ENCODE results near the gene AGBL4. TPM values are rescaled to one million over a fixed set of nuclear protein-coding genes. Genes with fewer than 3 reads are reported as not detected.
"Not testable (repeated sequence)": the region's sequence is repeated elsewhere in the genome, so short reads cannot be mapped to it uniquely, and the experiment has no call there.

The AGBL4 gene
- total and polyA plus RNA-seq, 11 donors, result 0.40 to 1.4 (median 0.54) TPM; not detected in 3

DNA sequence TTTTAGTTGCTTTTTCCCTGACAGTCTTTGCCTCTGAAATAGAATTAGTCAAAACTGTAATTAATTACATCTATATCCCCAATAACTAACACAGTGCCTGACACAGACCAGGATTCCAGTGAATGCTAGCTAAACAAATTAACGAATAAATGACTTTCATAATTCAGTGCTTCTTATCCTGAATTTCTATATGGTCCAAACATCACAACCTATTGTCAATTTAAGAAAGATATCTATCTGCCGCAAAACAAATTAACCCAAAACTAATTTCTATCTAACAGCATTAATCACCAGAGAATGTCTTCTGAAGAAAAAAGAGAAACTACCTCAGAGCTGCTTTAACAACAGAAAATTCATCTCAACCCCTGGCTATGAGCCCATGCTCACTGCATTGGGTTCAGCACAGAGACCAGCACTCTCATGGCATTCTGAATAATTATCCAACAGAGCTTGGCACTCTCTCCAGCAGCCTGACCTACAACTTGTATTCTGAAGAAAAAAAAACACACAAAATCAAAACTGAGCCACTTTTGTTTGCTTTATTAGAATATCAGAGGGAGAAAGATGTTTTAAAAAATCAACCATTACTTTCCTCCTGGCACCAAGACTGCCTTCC is 699.7 kb downstream of the AGBL4 start:
- 89 to 91% (median 90%) methylated on average over 2 of the region's 2 CpGs for WGBS, 4 donors
- no peaks in the 10 kb centered on the region for H3K9me3 ChIP-seq
- intact Hi-C loops (cut with DNase I), result no loop called here
- no peaks in the 10 kb centered on the region for H3K36me3 ChIP-seq
- no peaks in the 10 kb centered on the region for H3K27me3 ChIP-seq
- DNase-seq (no peak), ATAC-seq (no peak)
- H3K4me3 ChIP-seq, result no peak overlapping the region
- H3K27ac ChIP-seq, result no peak overlapping the region
- no peaks in the 10 kb centered on the region for H3K4me1 ChIP-seq
- TF ChIP-seq POLR2A (IDR thresholded peaks at IDR 0.05), result no peak
- TF ChIP-seq, protein P1, sequence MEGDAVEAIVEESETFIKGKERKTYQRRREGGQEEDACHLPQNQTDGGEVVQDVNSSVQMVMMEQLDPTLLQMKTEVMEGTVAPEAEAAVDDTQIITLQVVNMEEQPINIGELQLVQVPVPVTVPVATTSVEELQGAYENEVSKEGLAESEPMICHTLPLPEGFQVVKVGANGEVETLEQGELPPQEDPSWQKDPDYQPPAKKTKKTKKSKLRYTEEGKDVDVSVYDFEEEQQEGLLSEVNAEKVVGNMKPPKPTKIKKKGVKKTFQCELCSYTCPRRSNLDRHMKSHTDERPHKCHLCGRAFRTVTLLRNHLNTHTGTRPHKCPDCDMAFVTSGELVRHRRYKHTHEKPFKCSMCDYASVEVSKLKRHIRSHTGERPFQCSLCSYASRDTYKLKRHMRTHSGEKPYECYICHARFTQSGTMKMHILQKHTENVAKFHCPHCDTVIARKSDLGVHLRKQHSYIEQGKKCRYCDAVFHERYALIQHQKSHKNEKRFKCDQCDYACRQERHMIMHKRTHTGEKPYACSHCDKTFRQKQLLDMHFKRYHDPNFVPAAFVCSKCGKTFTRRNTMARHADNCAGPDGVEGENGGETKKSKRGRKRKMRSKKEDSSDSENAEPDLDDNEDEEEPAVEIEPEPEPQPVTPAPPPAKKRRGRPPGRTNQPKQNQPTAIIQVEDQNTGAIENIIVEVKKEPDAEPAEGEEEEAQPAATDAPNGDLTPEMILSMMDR (IDR thresholded peaks at IDR 0.05), result no peak

GRCh38 chr1:49320493-49320892 is 703.3 kb downstream of the AGBL4 start:
- ATAC-seq; H3K4me1 ChIP-seq; H3K27me3 ChIP-seq; H3K9me3 ChIP-seq; H3K27ac ChIP-seq; DNase-seq; H3K4me3 ChIP-seq; intact Hi-C loops (cut with DNase I); H3K36me3 ChIP-seq: not testable (repeated sequence)
- 85 to 92% (median 89%) methylated on average over 2 of the region's 2 CpGs for WGBS, 4 donors

GRCh38 chr1:49319426-49319963 is 704.3 kb downstream of the AGBL4 start:
- no peak for TF ChIP-seq POLR2A (IDR thresholded peaks at IDR 0.05)
- H3K9me3 ChIP-seq, result peaks cover 0 to 5% (median 0%) of the 10 kb centered on the region in 12 donors
- no peaks in the 10 kb centered on the region for H3K27me3 ChIP-seq
- ATAC-seq, result no peak
- no peaks in the 10 kb centered on the region for H3K4me1 ChIP-seq
- intact Hi-C loops (cut with DNase I), result no loop called here
- no peak overlapping the region for H3K27ac ChIP-seq
- no peak overlapping the region for H3K4me3 ChIP-seq
- H3K36me3 ChIP-seq, result no peaks in the 10 kb centered on the region
- no peak for DNase-seq

DNA sequence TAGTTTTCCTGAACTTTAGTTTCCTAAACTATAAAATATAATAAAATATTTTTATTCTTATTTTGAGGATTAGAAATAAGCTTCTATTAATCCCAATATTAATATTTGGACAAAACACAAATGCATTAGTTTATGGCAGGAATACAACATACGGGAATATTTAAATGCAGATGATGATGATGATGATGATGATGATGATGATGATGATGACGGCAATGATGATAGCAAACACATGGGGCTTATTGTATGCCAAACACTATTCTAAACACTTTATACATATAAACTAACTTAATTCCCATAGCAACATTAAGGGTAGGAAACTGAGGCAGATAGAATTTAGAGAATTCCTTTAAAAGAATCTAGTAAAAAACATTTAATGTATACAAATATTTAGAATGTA is 705.5 kb downstream of the AGBL4 start:
- no peak overlapping the region for H3K4me3 ChIP-seq
- 84 to 92% (median 90%) methylated on average over 2 of the region's 2 CpGs for WGBS, 4 donors
- H3K27me3 ChIP-seq, result no peaks in the 10 kb centered on the region
- TF ChIP-seq, protein P1 (IDR thresholded peaks at IDR 0.05), result no peak
- no peak for TF ChIP-seq POLR2A (IDR thresholded peaks at IDR 0.05)
- no peaks in the 10 kb centered on the region for H3K36me3 ChIP-seq
- H3K27ac ChIP-seq, result no peak overlapping the region
- ATAC-seq, result no peak
- intact Hi-C loops (cut with DNase I), result no loop called here
- peaks cover 0 to 8% (median 0%) of the 10 kb centered on the region in 12 donors for H3K9me3 ChIP-seq
- no peak for DNase-seq
- H3K4me1 ChIP-seq, result no peaks in the 10 kb centered on the region

DNA sequence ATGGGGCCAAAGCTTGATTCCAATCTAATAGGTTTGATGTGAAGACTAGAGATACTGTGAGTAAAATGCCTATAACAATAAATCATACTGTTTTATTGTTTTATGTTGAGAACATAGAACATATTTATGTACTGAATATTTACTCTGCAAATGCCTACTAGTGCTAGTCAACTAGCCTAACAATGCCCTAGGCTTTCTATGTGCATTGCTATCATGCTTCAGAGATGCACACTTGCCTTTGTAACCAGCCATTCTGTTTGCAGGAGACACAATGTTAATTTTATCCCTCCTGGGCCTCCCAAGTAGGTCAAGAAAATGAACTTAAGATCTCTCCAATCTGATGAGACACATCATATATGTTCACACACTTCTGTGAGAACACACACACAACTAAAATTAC is 716.3 kb downstream of the AGBL4 start:
- DNase-seq, result no peak
- no peaks in the 10 kb centered on the region for H3K36me3 ChIP-seq
- intact Hi-C loops (cut with DNase I), result no loop called here
- no peak overlapping the region for H3K27ac ChIP-seq
- TF ChIP-seq, protein P1 (IDR thresholded peaks at IDR 0.05), result no peak
- peaks cover 0 to 7% (median 0%) of the 10 kb centered on the region in 12 donors for H3K9me3 ChIP-seq
- H3K4me1 ChIP-seq, result no peaks in the 10 kb centered on the region
- H3K27me3 ChIP-seq, result no peaks in the 10 kb centered on the region
- ATAC-seq, result no peak
- no peak overlapping the region for H3K4me3 ChIP-seq

Measured in heart left ventricle (tissue), 16 donors.